Activated naive CD4-positive, alpha-beta T cell treated with anti-CD3 and anti-CD28 coated beads, Interleukin-2, amount 50 U/mL, for 72 hours (primary cell): Measurements from ENCODE around the gene GUCA1C. TPM values are rescaled to one million over a fixed set of nuclear protein-coding genes. Genes with fewer than 3 reads are reported as not detected.

ENCODE experiments used
- ATAC-seq, 2 donors: fragments of 150-1000 bp; cut with Tn5 transposase; 2 replicates each; pipeline ENCODE4 v1.10.0; 2021; ENCODE audit warnings: mild to moderate bottlenecking in 2 of 2, moderate library complexity in 2 of 2
- DNase-seq, 2 donors: peaks; one replicate each; pipeline ENCODE4 v3.0.0; 2021 to 2022; ENCODE audit warnings: low spot score in 2 of 2
- H3K27ac Mint-ChIP-seq, 2 donors: one replicate each; pipeline ENCODE4 v1.8.0; 2022; ENCODE audit warnings: mild to moderate bottlenecking in 2 of 2, mixed read lengths in 2 of 2
- H3K36me3 Mint-ChIP-seq, 2 donors: one replicate each; pipeline ENCODE4 v1.8.0; 2022; ENCODE audit warnings: mixed read lengths in 2 of 2
- H3K9me3 Mint-ChIP-seq, 2 donors: one replicate each; pipeline ENCODE4 v1.8.0; 2022; ENCODE audit warnings: mixed read lengths in 2 of 2
- total RNA-seq, 2 donors: library from RNA; stranded (reverse); gene quantifications; one replicate each; pipeline ENCODE4 v1.2.3, GENCODE V29; 2022

Gene GUCA1C
- total RNA-seq, 2 donors from 2014 or later: not detected

DNA sequence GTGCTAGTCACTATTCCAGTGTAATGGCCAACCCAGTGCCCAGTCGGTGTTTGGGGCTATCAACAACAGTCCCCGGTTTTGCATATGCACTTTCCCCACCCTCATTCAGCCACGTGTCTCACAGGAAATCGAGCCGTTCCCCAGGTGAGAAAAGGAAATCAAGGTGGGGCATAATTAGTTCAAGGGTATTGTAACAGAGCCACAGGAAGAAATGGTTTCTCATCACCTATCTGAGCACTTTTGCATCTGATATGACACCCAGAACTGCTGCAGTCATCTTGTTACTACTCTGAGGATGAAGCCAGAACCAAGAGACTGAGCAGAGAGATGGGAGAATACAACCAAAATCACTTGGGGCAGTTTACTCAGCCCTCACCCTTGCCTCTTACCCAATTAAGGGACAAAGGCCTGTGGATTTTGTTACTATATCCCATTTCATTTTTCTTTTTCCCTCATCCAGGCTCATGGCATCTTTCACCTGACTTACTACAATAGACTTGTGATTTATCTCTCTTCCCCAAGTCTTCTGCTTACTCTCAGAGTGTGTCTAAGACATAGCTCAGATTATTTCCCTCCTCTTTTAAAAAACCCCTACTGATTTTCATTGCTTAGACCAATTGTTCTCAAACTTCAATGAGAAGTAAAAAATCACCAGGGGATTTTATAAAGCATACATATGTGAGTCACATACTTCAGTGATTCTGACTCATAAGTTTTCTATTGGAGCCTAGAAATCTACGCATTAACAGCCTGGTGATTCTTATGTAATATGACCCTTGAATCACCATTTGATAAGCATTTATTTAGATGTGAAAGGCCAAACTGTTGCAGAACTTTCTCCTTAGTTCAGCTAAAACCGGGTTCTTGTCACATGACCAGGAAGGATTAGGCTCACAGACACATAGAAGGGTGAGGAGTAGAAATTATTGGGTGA lies 90.5 kb downstream of the GUCA1C start:
- peak in 1 of 2 donors; percentile 20 for DNase-seq
- H3K36me3 Mint-ChIP-seq: peaks cover 13 to 50% of the 10 kb centered on the region in 2 donors
- peak overlapping the region; percentile 94 to 97 for H3K27ac Mint-ChIP-seq
- peak; percentile 88 to 90 for ATAC-seq
- H3K9me3 Mint-ChIP-seq: peaks cover 0 to 16% of the 10 kb centered on the region in 2 donors

DNA sequence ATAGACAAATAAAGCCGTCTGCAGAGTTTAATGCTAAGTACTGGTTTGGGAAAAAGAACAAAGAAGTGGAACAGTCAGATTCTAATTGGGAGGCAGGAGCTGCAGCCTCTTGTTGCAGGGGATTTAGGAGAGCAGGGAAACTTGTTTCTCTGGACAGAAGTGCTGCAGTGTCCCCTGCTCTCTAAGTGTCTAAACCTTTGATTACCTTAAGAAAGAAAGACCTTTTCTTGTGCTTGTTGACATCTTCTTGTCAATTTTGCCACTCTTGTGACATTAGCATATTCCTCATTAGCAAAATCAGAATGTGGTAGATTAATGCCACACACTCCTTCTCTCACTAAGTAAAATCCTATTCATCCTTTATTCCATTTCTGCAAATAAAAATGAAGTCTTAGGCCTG lies 92.3 kb downstream of the GUCA1C start:
- DNase-seq (no peak), ATAC-seq (no peak)
- Mint-ChIP-seq H3K27ac (peak overlapping the region; percentile 33 to 94), H3K36me3 (peaks cover 13 to 63% of the 10 kb centered on the region in 2 donors), H3K9me3 (peaks cover 0 to 16% of the 10 kb centered on the region in 2 donors)

Other genes with a start within 250 kb of the GUCA1C start
- gene RETNLB, start 196.5 kb downstream of the GUCA1C start, total RNA-seq: not detected
- 10 to 100 TPM; 11.8 to 25.9 TPM for gene TRAT1, start 131.1 kb downstream of the GUCA1C start, total RNA-seq
- gene MORC1, start 164.3 kb upstream of the GUCA1C start, total RNA-seq: not detected
- not detected for gene C3orf85, start 182.8 kb upstream of the GUCA1C start, total RNA-seq